Glutamatergic neuron (in vitro differentiated cells): ENCODE measurements around the gene USP9X. TPM values are rescaled to one million over a fixed set of nuclear protein-coding genes. Genes with fewer than 3 reads are reported as not detected.
"Not testable (repeated sequence)": the region's sequence is repeated elsewhere in the genome, so short reads cannot be mapped to it uniquely, and the experiment has no call there.

Source experiments
- DNase-seq: peaks from one replicate; pipeline ENCODE4 v3.0.0; 2022
- H3K27ac Mint-ChIP-seq: one replicate; pipeline ENCODE4 v1.8.0; 2020; ENCODE audit warnings: mild to moderate bottlenecking, mixed read lengths, inconsistent platforms; ENCODE audit not compliant: unreplicated experiment
- H3K27me3 Mint-ChIP-seq: one replicate; pipeline ENCODE4 v1.8.0; 2020; ENCODE audit warnings: mild to moderate bottlenecking, moderate library complexity, mixed read lengths, inconsistent platforms; ENCODE audit not compliant: unreplicated experiment
- H3K36me3 Mint-ChIP-seq: one replicate; pipeline ENCODE4 v1.8.0; 2020; ENCODE audit warnings: mild to moderate bottlenecking, mixed read lengths, inconsistent platforms; ENCODE audit not compliant: unreplicated experiment
- H3K4me1 Mint-ChIP-seq: one replicate; pipeline ENCODE4 v1.8.0; 2020; ENCODE audit warnings: mild to moderate bottlenecking, low read depth, mixed read lengths, inconsistent platforms; ENCODE audit not compliant: unreplicated experiment
- H3K4me3 Mint-ChIP-seq: one replicate; pipeline ENCODE4 v1.8.0; 2020; ENCODE audit warnings: mild to moderate bottlenecking, mixed read lengths, inconsistent platforms; ENCODE audit not compliant: unreplicated experiment
- H3K9me3 Mint-ChIP-seq: one replicate; pipeline ENCODE4 v1.8.0; 2020; ENCODE audit warnings: mild to moderate bottlenecking, moderate library complexity, mixed read lengths, inconsistent platforms; ENCODE audit not compliant: unreplicated experiment
- total RNA-seq: library from RNA; stranded (reverse); fragmentation: NEBNext Ultra II Directional; extraction: Animal tissue kit (Norgen Biotek cat#: 25700); gene quantifications from one replicate; pipeline ENCODE4 v1.2.1, GENCODE V29; 2021; ENCODE audit not compliant: unreplicated experiment
- TF ChIP-seq, protein P1 (sequence below): fragments of 200-600 bp; sonication (generic); IDR thresholded peaks from one replicate; pipeline ENCODE4 v1.5.0; 2021; ENCODE audit not compliant: partially characterized antibody, unreplicated experiment

The USP9X gene
- total RNA-seq, 1 donor from 2014 or later = 120 TPM

- no peak for DNase-seq
- Mint-ChIP-seq H3K27me3 (no peaks in the 10 kb centered on the region), H3K4me1 (peaks cover 4% of the 10 kb centered on the region), H3K36me3 (no peaks in the 10 kb centered on the region), H3K27ac (no peak overlapping the region), H3K4me3 (no peak overlapping the region), H3K9me3 (no peaks in the 10 kb centered on the region)
- TF ChIP-seq, protein P1, sequence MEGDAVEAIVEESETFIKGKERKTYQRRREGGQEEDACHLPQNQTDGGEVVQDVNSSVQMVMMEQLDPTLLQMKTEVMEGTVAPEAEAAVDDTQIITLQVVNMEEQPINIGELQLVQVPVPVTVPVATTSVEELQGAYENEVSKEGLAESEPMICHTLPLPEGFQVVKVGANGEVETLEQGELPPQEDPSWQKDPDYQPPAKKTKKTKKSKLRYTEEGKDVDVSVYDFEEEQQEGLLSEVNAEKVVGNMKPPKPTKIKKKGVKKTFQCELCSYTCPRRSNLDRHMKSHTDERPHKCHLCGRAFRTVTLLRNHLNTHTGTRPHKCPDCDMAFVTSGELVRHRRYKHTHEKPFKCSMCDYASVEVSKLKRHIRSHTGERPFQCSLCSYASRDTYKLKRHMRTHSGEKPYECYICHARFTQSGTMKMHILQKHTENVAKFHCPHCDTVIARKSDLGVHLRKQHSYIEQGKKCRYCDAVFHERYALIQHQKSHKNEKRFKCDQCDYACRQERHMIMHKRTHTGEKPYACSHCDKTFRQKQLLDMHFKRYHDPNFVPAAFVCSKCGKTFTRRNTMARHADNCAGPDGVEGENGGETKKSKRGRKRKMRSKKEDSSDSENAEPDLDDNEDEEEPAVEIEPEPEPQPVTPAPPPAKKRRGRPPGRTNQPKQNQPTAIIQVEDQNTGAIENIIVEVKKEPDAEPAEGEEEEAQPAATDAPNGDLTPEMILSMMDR = no peak
Observed at GRCh38 chrX:41198410-41198809, 113.2 kb downstream of the USP9X start.

- TF ChIP-seq, protein P1 = no peak
- no peaks in the 10 kb centered on the region for H3K36me3 Mint-ChIP-seq
- no peak for DNase-seq
- no peaks in the 10 kb centered on the region for H3K9me3 Mint-ChIP-seq
- no peak overlapping the region for H3K27ac Mint-ChIP-seq
- H3K4me1 Mint-ChIP-seq = peaks cover 4% of the 10 kb centered on the region
- H3K27me3 Mint-ChIP-seq = no peaks in the 10 kb centered on the region
- H3K4me3 Mint-ChIP-seq = no peak overlapping the region
Observed at GRCh38 chrX:41200785-41201184, 115.5 kb downstream of the USP9X start.

GRCh38 chrX:41209853-41210252 lies 124.6 kb downstream of the USP9X start:
- peaks cover 2% of the 10 kb centered on the region for H3K9me3 Mint-ChIP-seq
- H3K27me3 Mint-ChIP-seq = peaks cover 2% of the 10 kb centered on the region
- H3K4me3 Mint-ChIP-seq = no peak overlapping the region
- DNase-seq = no peak
- no peak overlapping the region for H3K27ac Mint-ChIP-seq
- H3K36me3 Mint-ChIP-seq = no peaks in the 10 kb centered on the region
- peaks cover under 1% of the 10 kb centered on the region for H3K4me1 Mint-ChIP-seq
- TF ChIP-seq, protein P1 = no peak

DNA sequence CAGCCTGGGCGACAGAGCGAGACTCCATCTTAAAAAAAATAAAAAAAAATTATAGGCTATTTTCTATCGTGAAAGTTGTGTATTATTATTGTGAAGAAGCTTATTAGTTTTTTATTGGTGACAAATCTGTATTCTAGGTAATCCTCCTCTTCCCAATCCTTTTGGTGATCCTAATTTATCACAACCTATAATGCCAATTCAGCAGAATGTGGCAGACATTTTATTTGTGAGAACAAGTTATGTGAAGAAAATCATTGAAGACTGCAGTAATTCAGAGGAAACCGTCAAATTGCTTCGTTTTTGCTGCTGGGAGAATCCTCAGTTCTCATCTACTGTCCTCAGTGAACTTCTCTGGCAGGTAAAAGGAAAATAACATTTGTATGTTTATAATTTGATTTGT lies 139.4 kb downstream of the USP9X start:
- peaks cover 4% of the 10 kb centered on the region for H3K36me3 Mint-ChIP-seq
- no peaks in the 10 kb centered on the region for H3K4me1 Mint-ChIP-seq
- H3K27me3 Mint-ChIP-seq = peaks cover 2% of the 10 kb centered on the region
- H3K4me3 Mint-ChIP-seq = no peak overlapping the region
- TF ChIP-seq, protein P1 = no peak
- no peak for DNase-seq
- H3K9me3 Mint-ChIP-seq = peaks cover 2% of the 10 kb centered on the region
- no peak overlapping the region for H3K27ac Mint-ChIP-seq

DNA sequence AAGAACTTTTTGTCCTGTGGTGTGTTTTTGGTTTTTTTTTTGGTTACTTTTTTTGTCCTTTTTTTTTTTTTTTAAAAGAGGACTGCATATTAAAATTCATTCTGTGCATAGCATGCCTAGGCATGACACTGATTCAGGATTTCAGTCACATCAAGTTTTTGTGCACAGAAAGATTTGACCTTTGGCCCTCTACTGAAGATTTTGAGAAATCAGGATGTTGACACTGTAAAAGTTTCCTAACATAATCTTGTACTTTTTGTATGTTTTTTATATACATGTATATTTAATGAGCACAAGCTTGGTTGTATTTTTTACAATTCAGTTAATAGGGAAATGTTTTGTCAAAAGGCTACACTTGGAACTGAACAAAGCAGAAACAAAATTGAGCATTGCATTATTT lies 148.7 kb downstream of the USP9X start:
- no peaks in the 10 kb centered on the region for H3K4me1 Mint-ChIP-seq
- no peaks in the 10 kb centered on the region for H3K27me3 Mint-ChIP-seq
- no peak overlapping the region for H3K27ac Mint-ChIP-seq
- no peaks in the 10 kb centered on the region for H3K36me3 Mint-ChIP-seq
- DNase-seq = no peak
- TF ChIP-seq, protein P1 = no peak
- no peak overlapping the region for H3K4me3 Mint-ChIP-seq
- H3K9me3 Mint-ChIP-seq = no peaks in the 10 kb centered on the region

DNA sequence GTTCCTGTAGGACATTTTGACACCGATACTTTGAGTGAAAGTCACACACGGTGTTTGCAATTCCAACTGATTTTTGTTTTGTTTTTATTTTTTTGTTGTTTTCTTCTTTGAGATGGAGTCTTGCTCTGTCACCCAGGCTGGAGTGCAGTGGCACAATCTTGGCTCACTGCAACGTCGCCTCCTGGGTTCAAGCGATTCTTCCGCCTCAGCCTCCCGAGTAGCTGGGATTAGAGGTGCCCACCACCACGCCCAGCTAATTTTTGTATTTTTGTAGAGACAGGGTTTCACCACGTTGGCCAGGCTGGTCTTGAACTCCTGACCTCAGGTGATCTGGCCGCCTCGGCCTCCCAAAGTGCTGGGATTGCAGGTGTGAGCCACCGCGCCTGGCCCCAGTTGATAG lies 149.2 kb downstream of the USP9X start:
- not testable (repeated sequence) for H3K9me3 Mint-ChIP-seq, H3K36me3 Mint-ChIP-seq, H3K27ac Mint-ChIP-seq, H3K27me3 Mint-ChIP-seq, DNase-seq, H3K4me3 Mint-ChIP-seq, H3K4me1 Mint-ChIP-seq
